Ovary (tissue), 3 donors: ENCODE measurements around the gene KRTAP5-1.
"Not testable (repeated sequence)": the region's sequence is repeated elsewhere in the genome, so short reads cannot be mapped to it uniquely, and the experiment has no call there.

ENCODE experiments used
- EP300 ChIP-seq: sonication (generic); formaldehyde crosslinking; IDR thresholded peaks from one replicate; pipeline ENCODE4 v1.6.1; 2017; ENCODE audit warnings: antibody characterized with exemption
- POLR2A ChIP-seq: fragments of 450-650 bp; IDR thresholded peaks from one replicate; pipeline ENCODE4 v1.6.1; 2017; ENCODE audit warnings: antibody characterized with exemption, mild to moderate bottlenecking, moderate library complexity
- TF ChIP-seq, protein P1 (sequence below), 3 donors: fragments of 450-650 bp in 2 of 3; fragments of 200-600 bp in 1 of 3; IDR thresholded peaks; one replicate each; pipeline versions ENCODE4 v1.5.1 to v1.8.0; 2016 to 2022; ENCODE audit warnings: antibody characterized with exemption in 3 of 3, mild to moderate bottlenecking in 1 of 3
- donor health status: DM: no; HTN: no; CAD: no.

DNA sequence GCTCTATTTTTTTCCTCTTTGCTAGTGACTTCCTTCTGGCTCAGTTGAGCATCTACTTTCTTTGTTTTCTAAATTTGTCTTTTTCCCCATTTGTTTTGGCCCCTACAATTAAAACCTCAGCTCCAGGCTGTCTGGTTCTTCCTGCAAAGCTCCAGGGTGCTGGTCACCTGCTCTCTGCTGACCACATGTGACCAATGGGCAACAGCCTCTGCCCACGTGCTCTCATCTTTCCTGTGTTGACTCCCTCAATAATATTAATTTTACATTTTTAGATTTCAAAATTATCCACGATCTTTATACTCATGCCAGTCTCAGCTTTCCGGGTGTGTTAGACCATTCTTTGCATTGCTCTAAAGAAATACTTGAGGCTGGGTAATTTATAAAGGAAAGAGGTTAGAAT lies 13.3 kb upstream of the KRTAP5-1 start:
- not testable (repeated sequence) for TF ChIP-seq POLR2A, EP300
- TF ChIP-seq, protein P1, sequence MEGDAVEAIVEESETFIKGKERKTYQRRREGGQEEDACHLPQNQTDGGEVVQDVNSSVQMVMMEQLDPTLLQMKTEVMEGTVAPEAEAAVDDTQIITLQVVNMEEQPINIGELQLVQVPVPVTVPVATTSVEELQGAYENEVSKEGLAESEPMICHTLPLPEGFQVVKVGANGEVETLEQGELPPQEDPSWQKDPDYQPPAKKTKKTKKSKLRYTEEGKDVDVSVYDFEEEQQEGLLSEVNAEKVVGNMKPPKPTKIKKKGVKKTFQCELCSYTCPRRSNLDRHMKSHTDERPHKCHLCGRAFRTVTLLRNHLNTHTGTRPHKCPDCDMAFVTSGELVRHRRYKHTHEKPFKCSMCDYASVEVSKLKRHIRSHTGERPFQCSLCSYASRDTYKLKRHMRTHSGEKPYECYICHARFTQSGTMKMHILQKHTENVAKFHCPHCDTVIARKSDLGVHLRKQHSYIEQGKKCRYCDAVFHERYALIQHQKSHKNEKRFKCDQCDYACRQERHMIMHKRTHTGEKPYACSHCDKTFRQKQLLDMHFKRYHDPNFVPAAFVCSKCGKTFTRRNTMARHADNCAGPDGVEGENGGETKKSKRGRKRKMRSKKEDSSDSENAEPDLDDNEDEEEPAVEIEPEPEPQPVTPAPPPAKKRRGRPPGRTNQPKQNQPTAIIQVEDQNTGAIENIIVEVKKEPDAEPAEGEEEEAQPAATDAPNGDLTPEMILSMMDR (IDR thresholded peaks at IDR 0.05): not testable (repeated sequence)
